HG02852 (cell line): ENCODE data around the gene SNRPB2.

Source experiments
- ATAC-seq: cut with Tn5 transposase; IDR thresholded peaks from one replicate; pipeline ENCODE4 v1.9.1; 2021; ENCODE audit warnings: mild to moderate bottlenecking, moderate library complexity; ENCODE audit not compliant: unreplicated experiment

Gene SNRPB2

GRCh38 chr20:16785226-16785625 lies 55.4 kb downstream of the SNRPB2 start:
- ATAC-seq: no peak
